Pons (tissue), 1 donor: Measurements from ENCODE around the gene C9orf43.
"Not testable (repeated sequence)": the region's sequence is repeated elsewhere in the genome, so short reads cannot be mapped to it uniquely, and the experiment has no call there.

Experiments
- DNase-seq: peaks from one replicate; pipeline ENCODE4 v3.0.0-alpha.2; 2016; ENCODE audit warnings: low spot score

The C9orf43 gene

GRCh38 chr9:113410207-113410864 is at the start of gene C9orf43, which contains the start of gene POLE3:
Gene C9orf43 (plus strand): TSS chr9:113410747. CDS start chr9:113413494, 2,747 bp downstream.
Gene POLE3 (minus strand): TSS chr9:113410675. CDS start chr9:113410293, 382 bp downstream.
- peak; percentile 89 for DNase-seq

- no peak for DNase-seq
These were observed 49.1 kb upstream of the C9orf43 start for GRCh38 chr9:113361304-113362018.

GRCh38 chr9:113363336-113363735 is 47.2 kb upstream of the C9orf43 start:
- no peak for DNase-seq

GRCh38 chr9:113364951-113365350 is 45.6 kb upstream of the C9orf43 start:
- no peak for DNase-seq

GRCh38 chr9:113365652-113366051 is 44.9 kb upstream of the C9orf43 start:
- DNase-seq = not testable (repeated sequence)

GRCh38 chr9:113368348-113368981 is 42.1 kb upstream of the C9orf43 start:
- no peak for DNase-seq

- DNase-seq = no peak
These were observed 41.3 kb upstream of the C9orf43 start for GRCh38 chr9:113368982-113369854.

- no peak for DNase-seq
These were observed 40.7 kb upstream of the C9orf43 start for GRCh38 chr9:113369855-113370140.

GRCh38 chr9:113370806-113371325 is 39.7 kb upstream of the C9orf43 start:
- DNase-seq = no peak

GRCh38 chr9:113372059-113372458 is 38.5 kb upstream of the C9orf43 start:
- DNase-seq = no peak

GRCh38 chr9:113373256-113373655 is 37.3 kb upstream of the C9orf43 start:
- no peak for DNase-seq

- DNase-seq = no peak
These were observed 36.7 kb upstream of the C9orf43 start for GRCh38 chr9:113373676-113374392.

GRCh38 chr9:113375057-113376023 is 35.2 kb upstream of the C9orf43 start:
- no peak for DNase-seq

GRCh38 chr9:113376634-113377567 is 33.6 kb upstream of the C9orf43 start, which contains the start of gene HDHD3:
Gene HDHD3 (minus strand): TSS chr9:113376986. CDS start chr9:113374354, 2,632 bp downstream.
- DNase-seq = peak; percentile 47

- DNase-seq = not testable (repeated sequence)
These were observed 31.3 kb upstream of the C9orf43 start for GRCh38 chr9:113379094-113379828.

GRCh38 chr9:113379829-113380210 is 30.7 kb upstream of the C9orf43 start:
- not testable (repeated sequence) for DNase-seq

- no peak for DNase-seq
These were observed 29.6 kb upstream of the C9orf43 start for GRCh38 chr9:113380869-113381378.

GRCh38 chr9:113381441-113381840 is 29.1 kb upstream of the C9orf43 start:
- DNase-seq = not testable (repeated sequence)
